ENCODE data around the gene B4GALT2. TPM values are rescaled to one million over a fixed set of nuclear protein-coding genes. Genes with fewer than 3 reads are reported as not detected.

The B4GALT2 gene
- total RNA-seq, 6 donors from 2014 or later: 11.5 to 33.0 (median 18.1) TPM

GRCh38 chr1:43997295-43997999, 18.4 kb downstream of the B4GALT2 start:
- no peak for ATAC-seq (ENCODE audit: low FRiP score in 2 of 2)
- Histone ChIP-seq H3K9me3 (no peaks in the 10 kb centered on the region), H3K27me3 (no peaks in the 10 kb centered on the region), H3K4me1 (peaks cover 0 to 4% (median 1%) of the 10 kb centered on the region in 4 donors), H3K27ac (no peak overlapping the region), H3K36me3 (peaks cover 0 to 28% (median 14%) of the 10 kb centered on the region in 4 donors), H3K4me3 (no peak overlapping the region)
- TF ChIP-seq POLR2A (IDR thresholded peaks at IDR 0.05): no peak
- no peak for TF ChIP-seq CTCF (IDR thresholded peaks at IDR 0.05)
- TF ChIP-seq EP300 (IDR thresholded peaks at IDR 0.05): no peak
- no peak for TF ChIP-seq POLR2AphosphoS5 (IDR thresholded peaks at IDR 0.05)
- DNase-seq: no peak
- 80 to 87% methylated on average over 14 to 22 of the region's 22 CpGs for WGBS, 2 donors

GRCh38 chr1:43998000-43998378, 19.0 kb downstream of the B4GALT2 start:
- Histone ChIP-seq H3K4me3 (no peak overlapping the region), H3K27ac (no peak overlapping the region), H3K27me3 (no peaks in the 10 kb centered on the region), H3K9me3 (no peaks in the 10 kb centered on the region), H3K36me3 (peaks cover 0 to 30% (median 14%) of the 10 kb centered on the region in 4 donors), H3K4me1 (no peaks in the 10 kb centered on the region)
- 76 to 86% methylated on average over 9 to 11 of the region's 11 CpGs for WGBS, 2 donors
- ATAC-seq (ENCODE audit: low FRiP score in 2 of 2): no peak
- TF ChIP-seq CTCF (IDR thresholded peaks at IDR 0.05): no peak
- TF ChIP-seq POLR2A (IDR thresholded peaks at IDR 0.05): no peak
- TF ChIP-seq EP300 (IDR thresholded peaks at IDR 0.05): no peak
- TF ChIP-seq POLR2AphosphoS5 (IDR thresholded peaks at IDR 0.05): no peak
- peak in 1 of 2 donors; percentile 80 for DNase-seq

GRCh38 chr1:43999455-43999854, 20.4 kb downstream of the B4GALT2 start:
- H3K4me3 ChIP-seq: no peak overlapping the region
- peaks cover 0 to 30% (median 14%) of the 10 kb centered on the region in 4 donors for H3K36me3 ChIP-seq
- H3K9me3 ChIP-seq: no peaks in the 10 kb centered on the region
- no peak for TF ChIP-seq POLR2A (IDR thresholded peaks at IDR 0.05)
- TF ChIP-seq POLR2AphosphoS5 (IDR thresholded peaks at IDR 0.05): no peak
- no peak for TF ChIP-seq CTCF (IDR thresholded peaks at IDR 0.05)
- no peak for TF ChIP-seq EP300 (IDR thresholded peaks at IDR 0.05)
- ATAC-seq (ENCODE audit: low FRiP score in 2 of 2) (no peak), DNase-seq (no peak)
- no peak overlapping the region for H3K27ac ChIP-seq
- 81 to 100% methylated on average over 1 to 7 of the region's 8 CpGs for WGBS, 2 donors
- no peaks in the 10 kb centered on the region for H3K4me1 ChIP-seq
- H3K27me3 ChIP-seq: no peaks in the 10 kb centered on the region

GRCh38 chr1:44000122-44000665, 21.2 kb downstream of the B4GALT2 start:
- TF ChIP-seq EP300 (IDR thresholded peaks at IDR 0.05): no peak
- no peak for TF ChIP-seq CTCF (IDR thresholded peaks at IDR 0.05)
- TF ChIP-seq POLR2A (IDR thresholded peaks at IDR 0.05): no peak
- no peak for TF ChIP-seq POLR2AphosphoS5 (IDR thresholded peaks at IDR 0.05)
- no peak overlapping the region for H3K27ac ChIP-seq
- no peaks in the 10 kb centered on the region for H3K9me3 ChIP-seq
- peaks cover 0 to 30% (median 14%) of the 10 kb centered on the region in 4 donors for H3K36me3 ChIP-seq
- H3K27me3 ChIP-seq: no peaks in the 10 kb centered on the region
- WGBS, 2 donors: 86 to 88% methylated on average over 6 to 8 of the region's 8 CpGs
- no peak overlapping the region for H3K4me3 ChIP-seq
- no peaks in the 10 kb centered on the region for H3K4me1 ChIP-seq
- ATAC-seq (ENCODE audit: low FRiP score in 2 of 2) (no peak), DNase-seq (no peak)

Data from upper lobe of left lung (tissue), 6 donors.